PC-3 (cell line): Measurements from ENCODE around the gene MEGF6. TPM values are rescaled to one million over a fixed set of nuclear protein-coding genes. Genes with fewer than 3 reads are reported as not detected.
A peak's percentile ranks its signal among the peaks of the same experiment; 100 is the strongest.

ENCODE experiments used
- ATAC-seq: fragments of 200-7000 bp; cut with Tn5 transposase; 2 replicates; pipeline ENCODE4 v1.9.1; 2020; ENCODE audit warnings: mild to moderate bottlenecking, moderate library complexity
- BruUV-seq: library from RNA; stranded (reverse); fragments of 400-500 nt; replicated peaks from 2 replicates; lab custom pipeline; 2021; lab: Mats Ljungman, UMichigan
- CTCF ChIA-PET: fragments of 300-600 bp; sonication (Branson Sonifier 250); formaldehyde crosslinking; loops from one replicate; lab custom pipeline; 2022; ENCODE audit warnings: antibody characterized with exemption; lab: Charles Lee
- POLR2A ChIA-PET: fragments of 300-600 bp; sonication (Branson Sonifier 250); formaldehyde crosslinking; loops from one replicate; lab custom pipeline; 2022; ENCODE audit warnings: antibody characterized with exemption; ENCODE audit not compliant: unreplicated experiment; lab: Charles Lee
- DNase-seq: peaks from one replicate; pipeline ENCODE4 v3.0.0-alpha.2; 2015
- H2AFZ ChIP-seq: fragments of 300-600 bp; sonication (generic); 2 replicates; pipeline ENCODE4 v1.6.0; 2016; ENCODE audit warnings: antibody characterized with exemption, low read length
- H3F3A ChIP-seq: fragments of 300-600 bp; sonication (generic); one replicate; pipeline ENCODE4 v1.6.0; 2017; ENCODE audit warnings: antibody characterized with exemption, low read length, control low read depth, mild to moderate bottlenecking; ENCODE audit not compliant: unreplicated experiment
- H3K27ac ChIP-seq: fragments of 300-600 bp; sonication (generic); 2 replicates; pipeline ENCODE4 v1.5.1; 2016; ENCODE audit warnings: mild to moderate bottlenecking, low read length
- H3K27me3 ChIP-seq: fragments of 300-600 bp; sonication (generic); 2 replicates; pipeline ENCODE4 v1.6.1; 2016; ENCODE audit warnings: low read length, mixed read lengths
- H3K36me3 ChIP-seq: fragments of 300-600 bp; sonication (generic); 2 replicates; pipeline ENCODE4 v1.6.1; 2016; ENCODE audit warnings: low read depth, mixed run types, low read length, mixed read lengths
- H3K4me1 ChIP-seq: fragments of 300-600 bp; sonication (generic); 2 replicates; pipeline ENCODE4 v1.5.1; 2016; ENCODE audit warnings: low read length; ENCODE audit not compliant: insufficient read depth
- H3K4me2 ChIP-seq: fragments of 300-600 bp; sonication (generic); 2 replicates; pipeline ENCODE4 v1.6.0; 2016; ENCODE audit warnings: low read length
- H3K4me3 ChIP-seq: fragments of 300-600 bp; sonication (generic); 2 replicates; pipeline ENCODE4 v1.5.1; 2016; ENCODE audit warnings: mild to moderate bottlenecking, low read length, mixed read lengths
- H3K79me2 ChIP-seq: fragments of 300-600 bp; sonication (generic); 2 replicates; pipeline ENCODE4 v1.6.1; 2017; ENCODE audit warnings: low read length, mixed read lengths
- H3K9ac ChIP-seq: fragments of 300-600 bp; sonication (generic); 2 replicates; pipeline ENCODE4 v1.6.0; 2016; ENCODE audit warnings: mild to moderate bottlenecking, low read length
- H3K9me2 ChIP-seq: fragments of 300-600 bp; sonication (generic); replicated peaks from 2 replicates; pipeline ENCODE4 v1.6.1; 2016; ENCODE audit warnings: mixed run types, low read length, mixed read lengths
- H3K9me3 ChIP-seq: fragments of 300-600 bp; sonication (generic); 2 replicates; pipeline ENCODE4 v1.6.1; 2016; ENCODE audit warnings: low read length, mixed read lengths
- H4K20me1 ChIP-seq: fragments of 300-600 bp; sonication (generic); 2 replicates; pipeline ENCODE4 v1.6.1; 2016; ENCODE audit warnings: low read length, mixed read lengths
- CTCF ChIP-seq: fragments of 300-600 bp; sonication (generic); conservative IDR thresholded peaks from 2 replicates; pipeline ENCODE4 v1.5.1; 2017; ENCODE audit warnings: antibody characterized with exemption, low read depth, mild to moderate bottlenecking, low read length
- EZH2 ChIP-seq: fragments of 300-600 bp; sonication (generic); IDR thresholded peaks from one replicate; pipeline ENCODE4 v1.6.1; 2017; ENCODE audit warnings: antibody characterized with exemption, mild to moderate bottlenecking, low read length; ENCODE audit not compliant: unreplicated experiment
- EZH2phosphoT487 ChIP-seq: fragments of 300-600 bp; sonication (generic); IDR thresholded peaks from 2 replicates; pipeline ENCODE4 v1.6.1; 2018; ENCODE audit warnings: mild to moderate bottlenecking, antibody characterized with exemption, low read length, borderline replicate concordance
- intact Hi-C: fragments of 100-400 bp; cut with micrococcal nuclease; formaldehyde crosslinking; loops from 2 replicates; pipeline ENCODE4 v1.9.0; 2023
- total RNA-seq: library from RNA; depleted of rRNA; stranded (reverse); fragments of >200 nt; gene quantifications from 2 replicates; pipeline ENCODE4 v1.2.3, GENCODE V29; 2014

MEGF6 gene
- total RNA-seq, 1 experiment from 2014 or later, result 32.5 TPM

GRCh38 chr1:3505161-3505560, 106.1 kb downstream of the MEGF6 start:
- no peak for DNase-seq
- H3K27me3 ChIP-seq, result no peaks in the 10 kb centered on the region
- H3K79me2 ChIP-seq, result no peaks in the 10 kb centered on the region
- no peaks in the 10 kb centered on the region for H3K9me3 ChIP-seq
- no peak overlapping the region; the same call in 1 of the 2 replicates for H3K9ac ChIP-seq
- intact Hi-C loops, result no loop called here
- no peaks in the 10 kb centered on the region for H3K36me3 ChIP-seq
- CTCF ChIA-PET, result no interaction called here
- H3K9me2 ChIP-seq, result no peaks in the 10 kb centered on the region
- no TSS peak for BruUV-seq
- ATAC-seq, result no peak
- no peaks in the 10 kb centered on the region for H3F3A ChIP-seq
- peaks cover 14% of the 10 kb centered on the region for H3K4me1 ChIP-seq
- no peaks in the 10 kb centered on the region for H4K20me1 ChIP-seq
- H3K27ac ChIP-seq, result no peak overlapping the region
- H3K4me3 ChIP-seq, result no peak overlapping the region
- TF ChIP-seq EZH2phosphoT487, result no peak
- no peak for TF ChIP-seq EZH2
- POLR2A ChIA-PET, result no interaction called here
- H3K4me2 ChIP-seq, result no peak overlapping the region
- no peak overlapping the region for H2AFZ ChIP-seq

- Histone ChIP-seq H3K9me2 (no peaks in the 10 kb centered on the region), H2AFZ (no peak overlapping the region), H3F3A (no peaks in the 10 kb centered on the region), H4K20me1 (no peaks in the 10 kb centered on the region), H3K27me3 (no peaks in the 10 kb centered on the region), H3K9ac (peak overlapping the region; percentile 29), H3K4me2 (peak overlapping the region; percentile 19), H3K4me1 (peaks cover 14% of the 10 kb centered on the region), H3K4me3 (no peak overlapping the region), H3K27ac (peak overlapping the region; percentile 70), H3K36me3 (no peaks in the 10 kb centered on the region), H3K9me3 (no peaks in the 10 kb centered on the region), H3K79me2 (no peaks in the 10 kb centered on the region)
- no TSS peak for BruUV-seq
- POLR2A ChIA-PET, result interaction anchor here (1.1 kb wide), 1 partner anchor 26 kb away, joined by 12 read pairs; no protein-coding TSS in a partner anchor
- intact Hi-C loops, result loop anchor here (1.0 kb wide), 1 partner anchor 26 kb away; no protein-coding TSS in a partner anchor
- DNase-seq, result no peak
- peak; percentile 4 for ATAC-seq
- TF ChIP-seq EZH2, result no peak
- CTCF ChIA-PET, result interaction anchor here (1.1 kb wide), 2 partner anchors 38 to 52 kb away, joined by 3 to 8 read pairs; no protein-coding TSS in a partner anchor
These were observed 106.5 kb downstream of the MEGF6 start for GRCh38 chr1:3504822-3505153.

- peak overlapping the region; percentile 19 for H3K4me2 ChIP-seq
- H3K4me1 ChIP-seq, result peaks cover 14% of the 10 kb centered on the region
- CTCF ChIA-PET, result interaction anchor here (1.1 kb wide), 3 partner anchors 14 to 51 kb away, joined by 3 to 8 read pairs (median 4); no protein-coding TSS in a partner anchor
- no peaks in the 10 kb centered on the region for H3F3A ChIP-seq
- intact Hi-C loops, result loop anchor here (1.0 kb wide), 1 partner anchor 26 kb away; no protein-coding TSS in a partner anchor
- H2AFZ ChIP-seq, result peak overlapping the region; percentile 24; the same call in 1 of the 2 replicates
- H3K9ac ChIP-seq, result peak overlapping the region; percentile 57
- ATAC-seq, result peak; percentile 95
- DNase-seq, result peak; percentile 97
- no peak for TF ChIP-seq EZH2
- TF ChIP-seq CTCF, result no peak
- TF ChIP-seq EZH2phosphoT487, result no peak
- no peaks in the 10 kb centered on the region for H3K36me3 ChIP-seq
- peak overlapping the region; percentile 70 for H3K27ac ChIP-seq
- BruUV-seq, result TSS peak; percentile 70
- H3K4me3 ChIP-seq, result no peak overlapping the region
- no peaks in the 10 kb centered on the region for H4K20me1 ChIP-seq
- H3K9me3 ChIP-seq, result no peaks in the 10 kb centered on the region
- H3K79me2 ChIP-seq, result no peaks in the 10 kb centered on the region
- POLR2A ChIA-PET, result interaction anchor here (0.7 to 1.1 kb wide), 3 partner anchors 12 to 27 kb away, joined by 4 to 12 read pairs (median 5); no protein-coding TSS in a partner anchor
- H3K9me2 ChIP-seq, result no peaks in the 10 kb centered on the region
- no peaks in the 10 kb centered on the region for H3K27me3 ChIP-seq
These were observed 107.0 kb downstream of the MEGF6 start for GRCh38 chr1:3504151-3504821.
